GM13977 (cell line): ENCODE measurements around the gene TAAR8.

ENCODE experiments used
- DNase-seq: peaks from one replicate; pipeline ENCODE4 v3.0.0; 2012; ENCODE audit warnings: low spot score
- CTCF ChIP-seq: IDR thresholded peaks from 2 replicates; pipeline ENCODE4 v1.5.1; 2012; ENCODE audit warnings: mild to moderate bottlenecking, control low read depth; ENCODE audit not compliant: insufficient read depth; ENCODE audit errors: extremely low read depth, missing control alignments
- in situ Hi-C: fragments of 300-500 bp; cut with MboI; formaldehyde crosslinking; loops from one replicate; pipeline ENCODE4 v1.12.0; 2022; ENCODE audit warnings: low sequenced_read_pairs, low pct_unique_long_range_greater_than_20kb, mixed read lengths, inconsistent platforms; ENCODE audit not compliant: unreplicated experiment

The TAAR8 gene

GRCh38 chr6:132567566-132567965, 15.1 kb downstream of the TAAR8 start:
- DNase-seq = no peak
- TF ChIP-seq CTCF = no peak
- in situ Hi-C loops = no loop called here

- in situ Hi-C loops = no loop called here
- DNase-seq = no peak
- TF ChIP-seq CTCF = no peak
Measured at GRCh38 chr6:132568611-132569010, 16.1 kb downstream of the TAAR8 start.

- in situ Hi-C loops = no loop called here
- no peak for TF ChIP-seq CTCF
- no peak for DNase-seq
Measured at GRCh38 chr6:132569170-132569569, 16.7 kb downstream of the TAAR8 start.

GRCh38 chr6:132570221-132570777, 17.8 kb downstream of the TAAR8 start, which contains the start of gene TAAR6:
Gene TAAR6 (plus strand): TSS chr6:132570322. CDS start chr6:132570322, 0 bp downstream.
- in situ Hi-C loops = no loop called here
- TF ChIP-seq CTCF = no peak
- DNase-seq = no peak

- no peak for TF ChIP-seq CTCF
- no peak for DNase-seq
Measured at GRCh38 chr6:132571774-132572173, 19.3 kb downstream of the TAAR8 start.

GRCh38 chr6:132584698-132585097, 32.2 kb downstream of the TAAR8 start:
- no peak for DNase-seq
- no peak for TF ChIP-seq CTCF
- in situ Hi-C loops = no loop called here

More at GRCh38 chr6:132571774-132572173, 19.3 kb downstream of the TAAR8 start:
- in situ Hi-C loops = no loop called here
